WTC11 (cell line): ENCODE measurements around the gene EFHD2. TPM values are rescaled to one million over a fixed set of nuclear protein-coding genes. Genes with fewer than 3 reads are reported as not detected.

Experiments used
- ATAC-seq: fragments of 200-7000 bp; cut with Tn5 transposase; 2 replicates; pipeline ENCODE4 v1.10.0; 2021; ENCODE audit warnings: mild to moderate bottlenecking, moderate library complexity
- CTCF ChIA-PET: fragments of 300-600 bp; sonication (Branson Sonifier 250); formaldehyde crosslinking; loops from one replicate; lab custom pipeline; 2021; ENCODE audit warnings: antibody characterized with exemption; lab: Charles Lee
- POLR2A ChIA-PET: fragments of 350-600 bp; sonication (Branson Sonifier 250); formaldehyde crosslinking; loops from one replicate; lab custom pipeline; 2021; ENCODE audit warnings: antibody characterized with exemption; lab: Charles Lee
- DNase-seq: peaks from one replicate; pipeline ENCODE4 v3.0.0; 2021; ENCODE audit warnings: low spot score
- H3K27ac Mint-ChIP-seq: 2 replicates; pipeline ENCODE4 v1.8.0; 2021; ENCODE audit warnings: mixed read lengths
- H3K27me3 Mint-ChIP-seq: 2 replicates; pipeline ENCODE4 v1.8.0; 2021; ENCODE audit warnings: low read depth, mild to moderate bottlenecking, moderate library complexity, mixed read lengths
- H3K36me3 Mint-ChIP-seq: 2 replicates; pipeline ENCODE4 v1.8.0; 2021; ENCODE audit warnings: mixed read lengths
- H3K4me1 Mint-ChIP-seq: 2 replicates; pipeline ENCODE4 v1.8.0; 2022; ENCODE audit warnings: mixed read lengths
- H3K4me3 Mint-ChIP-seq: 2 replicates; pipeline ENCODE4 v1.8.0; 2021; ENCODE audit warnings: mild to moderate bottlenecking, moderate library complexity, mixed read lengths
- H3K9me3 Mint-ChIP-seq: 2 replicates; pipeline ENCODE4 v1.8.0; 2021; ENCODE audit warnings: mixed read lengths
- ATF1 ChIP-seq: sonication (generic); formaldehyde crosslinking; IDR thresholded peaks from 2 replicates; pipeline ENCODE4 v1.8.1; 2023; ENCODE audit warnings: mild to moderate bottlenecking, moderate library complexity, missing genetic modification reagents
- CREM ChIP-seq: sonication (generic); formaldehyde crosslinking; IDR thresholded peaks from 2 replicates; pipeline ENCODE4 v1.8.1; 2022; ENCODE audit warnings: mild to moderate bottlenecking, missing genetic modification reagents, moderate library complexity
- ELF4 ChIP-seq: sonication (generic); formaldehyde crosslinking; IDR thresholded peaks from 2 replicates; pipeline ENCODE4 v1.8.1; 2022; ENCODE audit warnings: low read depth, mild to moderate bottlenecking, moderate library complexity, missing genetic modification reagents
- ETV6 ChIP-seq: sonication (generic); formaldehyde crosslinking; IDR thresholded peaks from 2 replicates; pipeline ENCODE4 v1.8.1; 2022; ENCODE audit warnings: mild to moderate bottlenecking, missing genetic modification reagents
- FOXK1 ChIP-seq: sonication (generic); formaldehyde crosslinking; IDR thresholded peaks from 2 replicates; pipeline ENCODE4 v1.8.0; 2022; ENCODE audit warnings: mild to moderate bottlenecking, moderate library complexity, missing genetic modification reagents
- GRHL2 ChIP-seq: fragments of 250-450 bp; sonication (Bioruptor Pico); IDR thresholded peaks from 2 replicates; pipeline ENCODE4 v1.8.0; 2022; ENCODE audit warnings: mild to moderate bottlenecking, moderate library complexity; ENCODE audit not compliant: insufficient replicate concordance, severe bottlenecking
- GTF2I ChIP-seq: fragments of 250-450 bp; sonication (Bioruptor Pico); conservative IDR thresholded peaks from 2 replicates; pipeline ENCODE4 v1.4.0; 2021; ENCODE audit warnings: mild to moderate bottlenecking
- IRF2 ChIP-seq: sonication (generic); formaldehyde crosslinking; IDR thresholded peaks from 2 replicates; pipeline ENCODE4 v1.8.0; 2022; ENCODE audit warnings: low read depth, missing genetic modification reagents, borderline replicate concordance
- KAT7 ChIP-seq: sonication (generic); formaldehyde crosslinking; IDR thresholded peaks from 2 replicates; pipeline ENCODE4 v1.8.1; 2023; ENCODE audit warnings: missing genetic modification reagents, mild to moderate bottlenecking, borderline replicate concordance
- MLX ChIP-seq: sonication (generic); formaldehyde crosslinking; IDR thresholded peaks from 2 replicates; pipeline ENCODE4 v1.8.1; 2023; ENCODE audit warnings: mild to moderate bottlenecking, missing genetic modification reagents, moderate library complexity
- MYBL2 ChIP-seq: sonication (generic); formaldehyde crosslinking; IDR thresholded peaks from 2 replicates; pipeline ENCODE4 v1.8.1; 2023; ENCODE audit warnings: mild to moderate bottlenecking, moderate library complexity, missing genetic modification reagents
- NFATC4 ChIP-seq: fragments of 250-450 bp; sonication (Bioruptor Pico); IDR thresholded peaks from 2 replicates; pipeline ENCODE4 v1.9.0; 2021; ENCODE audit warnings: mild to moderate bottlenecking
- NFE2L1 ChIP-seq: sonication (generic); formaldehyde crosslinking; IDR thresholded peaks from 2 replicates; pipeline ENCODE4 v1.8.1; 2023; ENCODE audit warnings: missing genetic modification reagents
- NR2C2 ChIP-seq: sonication (generic); formaldehyde crosslinking; IDR thresholded peaks from 2 replicates; pipeline ENCODE4 v1.8.0; 2022; ENCODE audit warnings: mild to moderate bottlenecking, missing genetic modification reagents
- OVOL2 ChIP-seq: fragments of 250-450 bp; sonication (Bioruptor Pico); IDR thresholded peaks from 2 replicates; pipeline ENCODE4 v1.9.0; 2021; ENCODE audit warnings: mild to moderate bottlenecking, borderline replicate concordance
- RORB ChIP-seq: fragments of 250-450 bp; sonication (Bioruptor Pico); IDR thresholded peaks from 2 replicates; pipeline ENCODE4 v1.9.0; 2021; ENCODE audit warnings: mild to moderate bottlenecking
- TEAD4 ChIP-seq: sonication (generic); formaldehyde crosslinking; IDR thresholded peaks from 2 replicates; pipeline ENCODE4 v1.8.0; 2022; ENCODE audit warnings: mild to moderate bottlenecking, missing genetic modification reagents
- USF2 ChIP-seq: sonication (generic); formaldehyde crosslinking; IDR thresholded peaks from 2 replicates; pipeline ENCODE4 v1.8.1; 2023; ENCODE audit warnings: mild to moderate bottlenecking, missing genetic modification reagents, moderate library complexity
- ZBTB21 ChIP-seq: sonication (generic); formaldehyde crosslinking; IDR thresholded peaks from 2 replicates; pipeline ENCODE4 v1.8.1; 2023; ENCODE audit warnings: mild to moderate bottlenecking, missing genetic modification reagents, borderline replicate concordance
- ZBTB43 ChIP-seq: sonication (generic); formaldehyde crosslinking; IDR thresholded peaks from 2 replicates; pipeline ENCODE4 v1.8.1; 2023; ENCODE audit warnings: mild to moderate bottlenecking, missing genetic modification reagents
- ZNF423 ChIP-seq: fragments of 250-450 bp; sonication (Bioruptor Pico); IDR thresholded peaks from 2 replicates; pipeline ENCODE4 v2.1.2; 2022; ENCODE audit warnings: mild to moderate bottlenecking, moderate library complexity
- ZNF532 ChIP-seq: fragments of 250-450 bp; sonication (Bioruptor Pico); IDR thresholded peaks from 2 replicates; pipeline ENCODE4 v1.9.0; 2021; ENCODE audit warnings: mild to moderate bottlenecking, borderline replicate concordance
- ZNF671 ChIP-seq: fragments of 250-450 bp; sonication (Bioruptor Pico); IDR thresholded peaks from 2 replicates; pipeline ENCODE4 v1.8.0; 2021; ENCODE audit warnings: mild to moderate bottlenecking
- total RNA-seq: library from RNA; stranded (reverse); gene quantifications from 3 replicates; pipeline ENCODE4 v1.2.3, GENCODE V29; 2021
- TF ChIP-seq, protein P1 (sequence below): sonication (generic); formaldehyde crosslinking; conservative IDR thresholded peaks from 2 replicates; pipeline ENCODE4 v1.8.1; 2023; ENCODE audit warnings: mild to moderate bottlenecking, low read depth, missing genetic modification reagents, moderate library complexity
- TF ChIP-seq, protein P2 (sequence below): sonication (generic); formaldehyde crosslinking; IDR thresholded peaks from 2 replicates; pipeline ENCODE4 v1.8.0; 2022; ENCODE audit warnings: mild to moderate bottlenecking, missing genetic modification reagents
- TF ChIP-seq, protein P3 (sequence below): sonication (generic); formaldehyde crosslinking; IDR thresholded peaks from 2 replicates; pipeline ENCODE4 v1.8.1; 2022; ENCODE audit warnings: mild to moderate bottlenecking, missing genetic modification reagents, moderate library complexity, borderline replicate concordance

EFHD2 gene
- total RNA-seq, 1 experiment from 2014 or later, result 23.8 TPM

DNA sequence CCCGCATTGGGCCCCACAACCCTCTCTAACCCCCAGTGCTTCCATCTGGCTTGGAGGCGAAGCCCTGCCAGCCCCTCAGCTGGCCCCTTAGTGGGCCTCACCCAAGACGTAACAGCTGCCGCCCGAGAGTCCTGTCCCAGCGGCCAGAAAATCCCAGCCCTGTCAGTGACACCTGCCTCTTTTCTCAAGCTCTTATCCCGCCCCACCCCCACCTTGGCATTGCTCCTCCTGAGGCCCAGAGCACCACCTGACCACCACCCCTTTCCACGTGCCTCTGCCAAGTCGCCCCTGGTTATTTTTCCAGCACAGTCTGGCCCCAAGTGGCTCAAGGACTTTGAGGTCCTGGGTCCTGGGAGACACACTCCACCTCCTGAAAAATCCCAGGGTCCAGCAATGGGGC, 22.6 kb downstream of the EFHD2 start:
- ATAC-seq (no peak), DNase-seq (no peak)
- TF ChIP-seq NR2C2 (CRISPR knock-in tag), result no peak
- TF ChIP-seq MYBL2 (CRISPR knock-in tag), result no peak
- TF ChIP-seq, protein P1, sequence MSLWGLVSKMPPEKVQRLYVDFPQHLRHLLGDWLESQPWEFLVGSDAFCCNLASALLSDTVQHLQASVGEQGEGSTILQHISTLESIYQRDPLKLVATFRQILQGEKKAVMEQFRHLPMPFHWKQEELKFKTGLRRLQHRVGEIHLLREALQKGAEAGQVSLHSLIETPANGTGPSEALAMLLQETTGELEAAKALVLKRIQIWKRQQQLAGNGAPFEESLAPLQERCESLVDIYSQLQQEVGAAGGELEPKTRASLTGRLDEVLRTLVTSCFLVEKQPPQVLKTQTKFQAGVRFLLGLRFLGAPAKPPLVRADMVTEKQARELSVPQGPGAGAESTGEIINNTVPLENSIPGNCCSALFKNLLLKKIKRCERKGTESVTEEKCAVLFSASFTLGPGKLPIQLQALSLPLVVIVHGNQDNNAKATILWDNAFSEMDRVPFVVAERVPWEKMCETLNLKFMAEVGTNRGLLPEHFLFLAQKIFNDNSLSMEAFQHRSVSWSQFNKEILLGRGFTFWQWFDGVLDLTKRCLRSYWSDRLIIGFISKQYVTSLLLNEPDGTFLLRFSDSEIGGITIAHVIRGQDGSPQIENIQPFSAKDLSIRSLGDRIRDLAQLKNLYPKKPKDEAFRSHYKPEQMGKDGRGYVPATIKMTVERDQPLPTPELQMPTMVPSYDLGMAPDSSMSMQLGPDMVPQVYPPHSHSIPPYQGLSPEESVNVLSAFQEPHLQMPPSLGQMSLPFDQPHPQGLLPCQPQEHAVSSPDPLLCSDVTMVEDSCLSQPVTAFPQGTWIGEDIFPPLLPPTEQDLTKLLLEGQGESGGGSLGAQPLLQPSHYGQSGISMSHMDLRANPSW (CRISPR knock-in tag), result no peak
- no peak for TF ChIP-seq CREM (CRISPR knock-in tag)
- TF ChIP-seq MLX (CRISPR knock-in tag), result no peak
- TF ChIP-seq OVOL2 (CRISPR knock-in tag), result no peak
- TF ChIP-seq NFE2L1 (CRISPR knock-in tag), result no peak
- no peak for TF ChIP-seq ZNF423
- TF ChIP-seq ZBTB21 (CRISPR knock-in tag), result no peak
- TF ChIP-seq RORB, result no peak
- TF ChIP-seq TEAD4 (CRISPR knock-in tag), result no peak
- TF ChIP-seq FOXK1 (CRISPR knock-in tag), result no peak
- no peak for TF ChIP-seq GTF2I
- TF ChIP-seq, protein P2, sequence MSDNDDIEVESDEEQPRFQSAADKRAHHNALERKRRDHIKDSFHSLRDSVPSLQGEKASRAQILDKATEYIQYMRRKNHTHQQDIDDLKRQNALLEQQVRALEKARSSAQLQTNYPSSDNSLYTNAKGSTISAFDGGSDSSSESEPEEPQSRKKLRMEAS, result no peak
- TF ChIP-seq ZNF532, result no peak
- no peak for TF ChIP-seq ZBTB43
- TF ChIP-seq ELF4 (CRISPR knock-in tag), result no peak
- no peak overlapping the region for H3K4me3 Mint-ChIP-seq
- H3K27me3 Mint-ChIP-seq, result no peaks in the 10 kb centered on the region
- H3K4me1 Mint-ChIP-seq, result peaks cover 4% of the 10 kb centered on the region; the same call in 1 of the 2 replicates
- no peaks in the 10 kb centered on the region for H3K9me3 Mint-ChIP-seq
- H3K36me3 Mint-ChIP-seq, result no peaks in the 10 kb centered on the region
- H3K27ac Mint-ChIP-seq, result no peak overlapping the region
- ChIA-PET CTCF (interaction anchor here (1.0 to 5.3 kb wide), 8 partner anchors 9 to 304 kb away, joined by 3 to 118 read pairs (median 6); no protein-coding TSS in a partner anchor), POLR2A (no interaction called here)

DNA sequence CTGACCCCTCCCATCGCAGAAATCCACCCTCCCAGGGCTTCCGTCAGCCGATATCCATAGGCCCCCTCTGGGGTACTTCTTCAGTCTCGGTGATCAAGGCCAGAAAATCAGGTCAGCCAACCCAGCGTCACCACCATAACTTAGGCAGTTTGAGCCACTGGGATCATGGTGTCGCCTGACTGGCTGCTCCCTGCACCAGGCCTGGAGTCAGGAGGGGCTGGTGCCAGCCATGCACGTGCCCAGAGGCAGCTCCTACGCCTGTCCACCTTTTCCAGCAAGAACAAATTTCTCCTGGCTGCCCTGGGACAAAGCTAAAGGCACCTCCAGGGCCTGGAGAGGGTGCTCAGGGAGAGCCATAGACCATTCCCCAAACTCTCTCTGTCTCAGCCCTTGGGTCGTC, 23.8 kb downstream of the EFHD2 start:
- POLR2A ChIA-PET, result interaction anchor here (0.5 kb wide), 1 partner anchor 40 kb away, joined by 3 read pairs; no protein-coding TSS in a partner anchor
- Mint-ChIP-seq H3K36me3 (no peaks in the 10 kb centered on the region), H3K4me3 (no peak overlapping the region), H3K4me1 (peaks cover 4% of the 10 kb centered on the region; the same call in 1 of the 2 replicates), H3K27me3 (no peaks in the 10 kb centered on the region), H3K9me3 (no peaks in the 10 kb centered on the region), H3K27ac (no peak overlapping the region)
- ATAC-seq (no peak), DNase-seq (no peak)
- CTCF ChIA-PET, result interaction anchor here (5.3 kb wide), 1 partner anchor 109 kb away, joined by 118 read pairs; no protein-coding TSS in a partner anchor
- TF ChIP-seq KAT7 (CRISPR knock-in tag), result no peak
- TF ChIP-seq, protein P2, result no peak
- no peak for TF ChIP-seq USF2 (CRISPR knock-in tag)
- no peak for TF ChIP-seq GRHL2 (CRISPR knock-in tag)
- TF ChIP-seq IRF2 (CRISPR knock-in tag), result no peak
- no peak for TF ChIP-seq ETV6 (CRISPR knock-in tag)
- TF ChIP-seq ATF1 (CRISPR knock-in tag), result no peak
- TF ChIP-seq NFE2L1 (CRISPR knock-in tag), result no peak
- no peak for TF ChIP-seq RORB
- no peak for TF ChIP-seq NFATC4 (CRISPR knock-in tag)
- TF ChIP-seq, protein P3, sequence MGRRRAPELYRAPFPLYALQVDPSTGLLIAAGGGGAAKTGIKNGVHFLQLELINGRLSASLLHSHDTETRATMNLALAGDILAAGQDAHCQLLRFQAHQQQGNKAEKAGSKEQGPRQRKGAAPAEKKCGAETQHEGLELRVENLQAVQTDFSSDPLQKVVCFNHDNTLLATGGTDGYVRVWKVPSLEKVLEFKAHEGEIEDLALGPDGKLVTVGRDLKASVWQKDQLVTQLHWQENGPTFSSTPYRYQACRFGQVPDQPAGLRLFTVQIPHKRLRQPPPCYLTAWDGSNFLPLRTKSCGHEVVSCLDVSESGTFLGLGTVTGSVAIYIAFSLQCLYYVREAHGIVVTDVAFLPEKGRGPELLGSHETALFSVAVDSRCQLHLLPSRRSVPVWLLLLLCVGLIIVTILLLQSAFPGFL (CRISPR knock-in tag), result no peak
- TF ChIP-seq ZNF671, result no peak
